GM12892 (cell line): ENCODE measurements around the gene ST6GALNAC5.

Source experiments
- POLR2A ChIP-seq: IDR thresholded peaks from 2 replicates; pipeline ENCODE4 v1.6.1; 2011; ENCODE audit warnings: low read depth, low read length, control low read depth
- POLR2AphosphoS5 ChIP-seq: IDR thresholded peaks from 2 replicates; pipeline ENCODE4 v1.6.1; 2011; ENCODE audit warnings: low read depth, low read length, control low read depth
- TAF1 ChIP-seq: IDR thresholded peaks from 2 replicates; pipeline ENCODE4 v1.6.1; 2011; ENCODE audit warnings: low read depth, mild to moderate bottlenecking, control low read depth, low read length, borderline replicate concordance

DNA sequence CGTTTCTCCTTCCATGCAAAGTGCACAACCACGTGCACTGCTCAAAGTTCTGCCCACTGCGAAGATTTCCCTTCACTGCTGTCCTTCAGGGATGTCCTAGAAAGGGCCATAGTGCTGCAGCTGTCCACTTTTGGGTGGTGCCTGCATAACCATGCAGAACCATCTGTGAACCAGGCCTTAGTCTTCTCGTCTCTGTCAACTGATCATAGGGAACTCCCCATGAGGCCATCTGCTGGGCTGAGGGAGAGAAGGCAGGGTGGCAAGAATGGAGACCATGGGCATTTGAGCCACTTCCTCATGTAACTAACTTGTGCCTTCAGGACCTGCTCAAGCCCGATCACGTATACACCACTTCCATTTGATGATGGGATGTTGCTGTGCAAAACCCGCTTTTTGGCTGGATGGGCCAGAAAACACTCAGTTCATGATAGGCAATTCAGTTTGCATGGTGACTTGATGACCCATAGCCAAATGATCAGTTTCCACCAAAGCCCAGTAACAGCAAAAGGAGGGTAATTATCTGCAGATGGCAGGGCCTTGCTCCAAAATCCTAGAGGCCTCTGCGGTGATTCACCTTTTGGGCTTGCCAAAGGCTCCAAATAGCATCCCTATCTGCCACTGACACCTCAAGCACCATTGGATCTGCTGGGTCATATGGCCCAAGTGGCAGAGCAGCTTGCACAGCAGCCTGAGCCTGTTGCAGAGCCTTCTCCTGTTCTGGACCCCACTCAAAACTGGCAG, 9.5 kb downstream of the ST6GALNAC5 start:
- TF ChIP-seq TAF1 = no peak
- no peak for TF ChIP-seq POLR2A
- no peak for TF ChIP-seq POLR2AphosphoS5
